Ovary (tissue), 3 donors: ENCODE measurements around the gene ZMYND11.

Experiments
- POLR2A ChIP-seq: fragments of 450-650 bp; IDR thresholded peaks from one replicate; pipeline ENCODE4 v1.6.1; 2017; ENCODE audit warnings: antibody characterized with exemption, mild to moderate bottlenecking, moderate library complexity
- TF ChIP-seq, protein P1 (sequence below), 3 donors: fragments of 450-650 bp in 2 of 3; fragments of 200-600 bp in 1 of 3; IDR thresholded peaks; one replicate each; pipeline versions ENCODE4 v1.5.1 to v1.8.0; 2016 to 2022; ENCODE audit warnings: antibody characterized with exemption in 3 of 3, mild to moderate bottlenecking in 1 of 3
- donor health status: DM: no; HTN: no; CAD: no.

DNA sequence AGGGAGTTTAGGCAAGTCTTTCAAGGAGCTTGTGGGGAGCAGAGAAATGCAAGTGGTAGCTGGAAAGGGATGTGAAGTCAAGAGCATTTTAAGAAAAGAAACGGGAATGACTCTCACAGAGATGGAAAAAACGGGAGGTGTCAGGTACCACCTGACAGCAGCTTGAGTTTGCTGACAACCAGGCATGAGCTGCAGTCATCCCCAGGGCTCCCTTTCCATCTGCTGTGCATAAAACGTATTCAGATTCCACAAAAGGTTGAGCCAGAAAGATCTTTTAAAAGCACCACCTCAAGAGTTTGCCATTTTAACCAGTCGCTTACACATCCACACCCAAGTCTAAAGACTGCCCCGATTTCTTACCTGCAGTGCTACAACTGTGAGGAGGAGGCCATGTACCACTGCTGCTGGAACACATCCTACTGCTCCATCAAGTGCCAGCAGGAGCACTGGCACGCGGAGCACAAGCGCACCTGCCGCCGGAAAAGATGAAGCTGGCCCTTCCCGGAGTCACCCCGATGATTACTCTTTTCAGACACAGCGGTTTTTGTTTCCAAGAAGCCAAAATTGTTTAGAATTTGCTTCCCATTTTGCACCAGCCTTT lies 116.8 kb downstream of the ZMYND11 start:
- TF ChIP-seq, protein P1, sequence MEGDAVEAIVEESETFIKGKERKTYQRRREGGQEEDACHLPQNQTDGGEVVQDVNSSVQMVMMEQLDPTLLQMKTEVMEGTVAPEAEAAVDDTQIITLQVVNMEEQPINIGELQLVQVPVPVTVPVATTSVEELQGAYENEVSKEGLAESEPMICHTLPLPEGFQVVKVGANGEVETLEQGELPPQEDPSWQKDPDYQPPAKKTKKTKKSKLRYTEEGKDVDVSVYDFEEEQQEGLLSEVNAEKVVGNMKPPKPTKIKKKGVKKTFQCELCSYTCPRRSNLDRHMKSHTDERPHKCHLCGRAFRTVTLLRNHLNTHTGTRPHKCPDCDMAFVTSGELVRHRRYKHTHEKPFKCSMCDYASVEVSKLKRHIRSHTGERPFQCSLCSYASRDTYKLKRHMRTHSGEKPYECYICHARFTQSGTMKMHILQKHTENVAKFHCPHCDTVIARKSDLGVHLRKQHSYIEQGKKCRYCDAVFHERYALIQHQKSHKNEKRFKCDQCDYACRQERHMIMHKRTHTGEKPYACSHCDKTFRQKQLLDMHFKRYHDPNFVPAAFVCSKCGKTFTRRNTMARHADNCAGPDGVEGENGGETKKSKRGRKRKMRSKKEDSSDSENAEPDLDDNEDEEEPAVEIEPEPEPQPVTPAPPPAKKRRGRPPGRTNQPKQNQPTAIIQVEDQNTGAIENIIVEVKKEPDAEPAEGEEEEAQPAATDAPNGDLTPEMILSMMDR (IDR thresholded peaks at IDR 0.05): no peak
- TF ChIP-seq POLR2A: no peak
